Activated CD4-positive, alpha-beta T cell treated with anti-CD3 and anti-CD28 coated beads for 48 hours (primary cell): Measurements from ENCODE around the gene GRID1.

ENCODE experiments used
- DNase-seq: peaks from one replicate; pipeline ENCODE4 v3.0.0-alpha.2; 2020

The GRID1 gene

DNA sequence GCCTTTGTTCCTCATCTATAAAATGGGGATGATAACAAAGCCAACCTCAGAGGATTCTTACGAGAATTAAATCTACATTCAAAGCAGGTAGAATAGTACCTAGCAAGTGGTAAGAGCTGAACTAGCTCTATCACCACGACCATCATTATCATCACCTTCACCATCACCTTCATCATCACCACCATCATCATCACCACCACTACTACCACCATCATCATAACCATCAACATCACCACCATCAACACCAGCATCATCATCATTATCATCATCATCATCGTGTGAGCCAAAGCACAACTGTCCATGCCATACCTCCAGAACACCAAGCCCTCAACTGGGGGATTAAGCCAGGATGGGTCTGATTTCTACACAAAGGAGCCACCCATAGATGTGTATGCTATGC, 206.8 kb downstream of the GRID1 start:
- DNase-seq, result no peak

DNA sequence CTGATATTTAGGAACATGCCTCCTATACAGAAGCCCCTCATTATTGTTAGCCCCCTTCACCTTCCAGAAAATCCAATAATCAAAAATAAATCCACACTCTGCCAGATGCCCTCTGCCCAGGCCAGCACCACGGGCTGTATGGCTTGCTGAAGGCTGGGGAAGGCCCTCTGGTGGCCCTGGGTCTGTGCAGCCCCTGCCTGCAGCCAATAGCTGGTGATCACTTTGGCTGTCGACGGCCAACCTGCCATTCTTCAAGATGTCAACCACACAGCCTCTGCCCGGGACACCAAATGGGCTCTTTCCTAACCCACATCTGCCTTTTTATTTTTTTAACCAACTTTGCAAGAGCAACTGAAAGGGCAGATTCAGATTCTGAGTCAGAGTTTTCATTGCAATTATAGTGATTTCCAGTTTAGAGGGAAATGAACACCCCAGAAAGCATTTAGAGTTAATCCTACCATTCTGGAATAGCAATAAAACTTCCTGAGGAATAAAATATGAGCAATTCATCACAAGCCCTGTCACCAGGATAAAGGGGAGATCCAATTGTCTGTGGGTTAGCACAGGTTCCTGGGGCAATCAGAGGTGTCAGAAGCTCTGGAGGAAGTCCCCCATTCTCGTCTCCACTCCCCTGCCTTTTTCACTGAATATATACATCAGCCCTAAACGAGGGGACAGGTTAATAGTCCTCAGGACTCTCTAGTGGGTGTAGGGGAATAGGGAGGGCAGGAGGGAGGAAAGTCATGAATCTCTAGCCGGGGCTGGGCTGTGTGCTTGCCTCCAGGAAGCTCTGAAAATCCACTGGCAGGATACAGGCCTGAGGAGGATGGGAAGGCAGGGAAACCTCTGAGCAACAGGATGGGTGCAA, 211.3 kb downstream of the GRID1 start:
- DNase-seq, result no peak

DNA sequence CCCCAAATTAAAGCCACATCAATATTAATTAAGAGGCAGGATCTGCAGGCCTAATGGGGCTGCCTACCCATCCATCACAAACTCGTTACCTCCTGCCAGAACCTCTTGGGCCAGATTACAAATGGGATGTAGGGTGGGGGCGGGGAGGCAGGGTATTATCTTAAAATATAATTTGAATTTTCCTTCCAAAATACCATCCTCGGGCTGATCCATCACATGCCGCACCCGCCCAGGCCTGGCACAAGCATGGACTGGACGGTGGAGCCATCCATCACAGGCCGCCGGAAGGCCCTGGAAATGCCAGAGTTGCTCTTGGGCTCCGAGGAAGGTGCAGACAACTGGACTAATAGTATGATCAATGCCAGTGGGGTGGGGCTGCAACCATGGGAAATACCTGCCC, 212.8 kb downstream of the GRID1 start:
- DNase-seq, result no peak

DNA sequence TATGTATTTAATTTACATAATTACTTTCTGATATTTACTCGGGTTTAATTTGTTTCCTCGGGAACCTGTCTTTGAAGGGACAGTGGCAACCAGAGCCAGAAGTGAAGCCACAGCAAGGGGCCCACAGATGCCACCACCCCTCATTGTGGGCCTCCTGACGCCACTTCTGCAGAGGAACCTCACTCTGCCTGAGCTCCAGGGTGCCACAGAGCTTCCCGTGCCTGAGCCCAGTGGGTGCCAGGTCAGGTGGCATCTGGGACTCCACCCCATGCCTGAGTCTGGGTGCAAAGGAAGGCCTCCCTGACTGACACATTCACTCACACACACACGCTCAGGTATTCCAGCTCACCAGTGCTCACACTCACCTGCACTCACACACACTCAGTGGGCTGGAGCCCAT, 213.7 kb downstream of the GRID1 start:
- no peak for DNase-seq

DNA sequence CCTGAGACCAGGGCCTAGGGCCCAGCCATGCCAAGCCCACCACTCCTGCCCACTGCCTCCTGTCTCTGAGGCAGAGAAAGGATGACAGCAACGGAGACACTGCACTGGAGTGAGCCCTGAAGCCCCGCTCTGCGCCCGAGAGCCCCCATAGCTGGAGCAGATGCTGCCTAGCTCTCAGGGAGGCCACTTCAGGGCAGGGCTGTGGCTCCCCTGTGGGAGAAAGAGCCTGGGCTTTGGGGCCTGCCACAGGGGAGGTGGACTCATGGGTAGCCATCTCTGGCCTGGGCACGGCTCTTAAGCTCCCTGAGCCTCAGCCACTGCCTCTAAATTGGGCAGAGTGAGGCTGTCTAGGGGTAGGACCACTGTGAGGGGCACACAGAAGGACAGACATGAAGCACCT, 214.2 kb downstream of the GRID1 start:
- no peak for DNase-seq

DNA sequence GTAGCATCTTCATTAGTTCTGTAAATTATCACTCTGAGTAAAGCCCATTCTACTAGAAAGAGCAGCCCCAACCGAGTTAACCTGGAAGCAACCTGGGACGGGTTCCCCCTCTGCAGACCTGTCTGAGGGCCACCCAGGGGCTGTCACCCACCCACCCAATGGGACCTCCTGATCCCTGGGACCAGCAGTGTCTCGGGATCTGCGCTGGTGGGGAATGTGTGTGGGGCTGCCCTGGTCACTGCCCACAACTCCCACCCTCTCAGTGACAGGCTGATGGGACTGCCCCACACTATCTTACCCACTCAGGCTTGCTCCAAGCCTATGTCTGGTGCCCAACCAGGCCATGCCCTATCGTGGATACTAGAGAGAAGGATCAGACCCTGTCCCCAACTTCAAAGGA, 215.0 kb downstream of the GRID1 start:
- DNase-seq, result no peak

DNA sequence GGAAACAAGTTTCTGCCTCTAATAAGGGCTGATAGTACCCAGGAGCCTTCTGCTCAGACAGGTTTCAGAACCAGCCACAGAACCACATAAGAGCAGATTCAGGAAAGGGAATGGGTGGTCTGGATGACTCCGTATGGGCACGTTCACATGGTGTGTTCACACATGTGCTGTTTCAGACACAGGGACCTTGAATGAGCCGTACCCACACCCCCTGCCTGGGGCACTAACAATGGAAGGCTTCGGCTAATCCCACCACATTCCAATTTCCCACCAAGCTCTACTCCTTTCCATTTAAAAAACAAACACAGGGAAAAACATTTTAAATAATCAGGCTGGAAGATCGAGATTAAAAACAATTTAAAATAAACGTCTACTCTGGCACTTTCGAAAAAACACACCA, 217.3 kb downstream of the GRID1 start:
- DNase-seq, result no peak

DNA sequence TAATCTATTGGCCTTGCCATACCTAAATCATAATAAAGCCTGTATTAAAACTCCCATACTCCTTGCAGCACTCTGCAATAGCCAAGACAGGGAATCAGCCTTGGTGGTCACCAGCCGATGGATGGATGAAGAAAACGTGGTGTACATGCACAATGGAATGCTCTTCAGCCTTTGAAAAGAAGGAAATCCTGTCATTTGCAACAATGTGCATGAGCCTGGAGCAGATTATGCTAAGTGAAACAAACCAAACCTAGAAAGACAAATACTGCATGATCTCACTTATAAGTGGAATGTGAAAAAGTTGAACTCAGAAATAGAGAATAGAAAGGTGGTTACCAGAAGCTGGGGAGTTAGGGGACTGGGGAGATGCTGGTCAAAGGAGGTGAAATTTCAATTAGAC, 218.5 kb downstream of the GRID1 start:
- no peak for DNase-seq

DNA sequence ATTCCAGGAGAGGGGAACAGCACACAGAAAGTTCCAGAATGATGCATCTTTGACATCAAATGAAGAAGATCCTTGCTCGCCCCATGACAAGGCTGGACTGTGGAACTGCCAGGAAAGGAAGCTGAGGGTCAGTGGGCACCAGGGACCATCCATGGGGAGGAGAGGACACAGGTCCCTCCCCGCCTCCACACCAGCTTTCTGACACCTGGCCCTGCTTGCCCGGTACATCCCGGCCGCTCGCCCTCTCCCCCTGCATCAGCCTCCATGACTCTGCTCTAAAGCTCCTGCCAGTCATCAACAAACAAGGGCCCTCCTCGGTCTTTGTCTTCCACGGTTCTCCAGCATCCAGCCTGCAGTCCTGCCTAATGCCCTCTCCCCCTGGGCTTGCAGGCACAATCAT, 222.3 kb downstream of the GRID1 start:
- no peak for DNase-seq

DNA sequence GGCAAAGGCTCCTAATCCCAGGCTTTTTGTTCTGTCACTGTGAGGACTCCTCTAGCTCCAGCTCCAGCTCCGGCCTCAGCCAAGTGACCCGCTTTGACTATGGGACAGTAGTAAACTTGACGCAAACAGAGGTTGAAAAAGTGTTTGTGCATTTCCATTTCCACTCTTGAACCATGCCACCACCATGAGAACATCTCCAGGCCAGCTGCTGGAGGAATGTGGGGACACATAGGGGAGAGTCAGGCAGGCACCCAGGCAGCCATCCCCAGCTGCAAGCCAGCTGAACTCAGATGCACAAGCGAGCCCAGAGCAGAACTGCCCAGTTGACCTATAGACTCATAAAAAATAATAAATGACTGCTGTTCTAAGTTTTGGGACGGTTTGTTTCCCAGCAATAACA, 224.7 kb downstream of the GRID1 start:
- no peak for DNase-seq

DNA sequence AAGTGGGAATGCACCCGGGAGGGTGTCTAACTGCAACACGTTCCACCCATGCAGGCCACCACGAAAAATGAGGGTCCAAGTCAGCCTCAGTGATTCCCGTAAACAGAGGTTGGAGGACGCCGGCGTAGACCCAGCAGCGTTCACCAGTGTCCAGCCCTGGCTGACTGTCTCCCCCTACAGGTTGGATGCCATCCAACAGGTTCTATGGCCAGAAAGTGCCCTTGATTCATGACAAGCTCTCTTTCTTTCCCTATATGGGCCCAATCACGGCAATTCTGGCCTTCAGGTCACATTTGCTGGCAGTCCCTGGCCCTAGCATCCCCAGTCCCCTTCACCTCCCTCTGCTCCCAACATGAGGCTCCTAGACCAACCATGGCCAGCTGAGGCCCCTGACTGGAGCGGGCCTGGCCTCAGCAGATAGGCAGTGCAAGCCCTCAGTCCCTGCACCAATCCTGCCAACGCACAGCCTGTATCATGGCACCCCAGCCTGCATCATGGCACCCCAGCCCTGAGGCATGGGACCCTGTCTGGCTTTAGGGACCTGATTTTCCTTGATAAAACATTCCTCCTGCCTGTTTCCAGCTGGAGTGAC, 227.4 kb downstream of the GRID1 start:
- peak; percentile 58 for DNase-seq

DNA sequence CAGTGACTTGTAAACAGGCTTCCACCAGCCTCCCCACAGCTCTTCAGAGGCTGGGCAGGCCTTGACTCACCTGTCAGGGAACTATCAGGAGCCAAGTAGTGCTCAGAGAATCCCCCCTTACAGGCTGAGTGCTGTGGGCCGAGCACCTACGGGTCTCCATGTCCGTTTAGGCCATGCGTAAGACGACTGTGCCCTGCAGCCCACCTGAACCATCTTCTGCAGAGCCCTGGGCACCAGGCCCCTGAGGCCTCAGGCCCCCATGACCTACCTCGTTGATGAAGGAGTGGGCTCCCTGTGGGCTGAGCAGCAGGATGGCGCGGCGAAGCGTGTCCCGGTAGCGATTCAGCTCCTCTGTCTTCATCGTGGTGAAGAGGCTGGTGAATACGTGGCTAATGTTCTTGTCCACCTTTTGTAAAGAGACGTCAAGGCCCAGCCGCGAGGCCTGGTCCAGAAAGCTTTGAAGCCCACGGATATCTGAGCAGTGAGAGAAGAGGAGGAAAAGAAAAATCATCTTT, 228.0 kb downstream of the GRID1 start:
- no peak for DNase-seq

DNA sequence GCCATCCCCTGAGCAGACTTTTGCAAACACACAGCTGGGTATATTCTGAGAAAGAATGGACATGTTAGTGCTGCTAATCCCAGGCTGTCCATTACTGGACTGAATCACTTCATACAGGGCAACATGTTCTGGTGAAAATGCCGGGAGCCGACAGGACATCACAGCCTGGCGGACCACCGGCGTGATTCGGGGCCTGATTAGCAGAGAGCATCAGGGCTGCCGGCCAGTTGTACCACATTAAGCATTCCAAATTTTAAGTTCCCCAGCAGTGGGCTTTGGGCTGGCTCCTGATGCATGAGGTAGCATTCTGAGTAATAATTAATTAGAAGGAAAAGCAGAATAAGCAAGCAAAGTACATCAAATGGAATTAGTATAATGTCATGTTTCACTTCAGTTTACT, 229.0 kb downstream of the GRID1 start:
- DNase-seq, result no peak

DNA sequence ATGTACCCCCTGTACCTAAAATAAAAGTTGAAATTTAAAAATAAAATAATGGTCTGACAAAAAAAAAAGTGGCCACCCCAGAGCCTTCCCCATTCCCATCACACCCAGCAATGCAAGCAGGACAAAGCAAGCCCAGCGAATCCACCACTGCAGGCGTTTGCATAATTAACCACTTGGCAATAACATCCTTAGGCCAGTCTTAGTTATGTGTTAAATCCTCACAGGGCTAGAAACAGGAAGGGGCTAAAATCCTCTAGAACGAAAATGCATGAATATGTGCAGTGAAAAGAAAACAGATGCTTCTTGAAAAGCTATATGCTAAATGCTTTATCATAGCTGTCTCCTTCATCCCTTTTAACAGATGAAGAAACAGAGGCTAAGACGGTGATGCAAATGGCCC, 229.7 kb downstream of the GRID1 start:
- no peak for DNase-seq

DNA sequence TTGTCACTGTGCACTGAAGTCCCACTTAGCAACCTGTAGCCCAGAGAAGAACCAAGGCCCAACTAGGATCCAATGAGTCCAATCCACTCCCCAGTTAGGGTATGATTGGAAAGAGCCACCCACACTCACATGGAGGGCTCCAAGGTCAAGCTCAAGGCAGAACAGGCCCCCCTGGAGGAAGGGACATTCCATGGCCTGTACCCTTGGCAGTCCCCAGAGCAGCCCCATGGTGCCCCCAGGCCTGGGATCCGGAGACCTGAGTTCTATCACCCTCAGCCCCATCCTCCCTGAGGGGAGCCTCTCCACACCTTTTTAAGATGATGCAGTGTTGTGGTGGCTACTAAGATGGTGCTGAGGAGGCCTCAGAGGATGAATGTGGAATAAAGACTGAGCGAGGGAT, 231.4 kb downstream of the GRID1 start:
- DNase-seq, result no peak

DNA sequence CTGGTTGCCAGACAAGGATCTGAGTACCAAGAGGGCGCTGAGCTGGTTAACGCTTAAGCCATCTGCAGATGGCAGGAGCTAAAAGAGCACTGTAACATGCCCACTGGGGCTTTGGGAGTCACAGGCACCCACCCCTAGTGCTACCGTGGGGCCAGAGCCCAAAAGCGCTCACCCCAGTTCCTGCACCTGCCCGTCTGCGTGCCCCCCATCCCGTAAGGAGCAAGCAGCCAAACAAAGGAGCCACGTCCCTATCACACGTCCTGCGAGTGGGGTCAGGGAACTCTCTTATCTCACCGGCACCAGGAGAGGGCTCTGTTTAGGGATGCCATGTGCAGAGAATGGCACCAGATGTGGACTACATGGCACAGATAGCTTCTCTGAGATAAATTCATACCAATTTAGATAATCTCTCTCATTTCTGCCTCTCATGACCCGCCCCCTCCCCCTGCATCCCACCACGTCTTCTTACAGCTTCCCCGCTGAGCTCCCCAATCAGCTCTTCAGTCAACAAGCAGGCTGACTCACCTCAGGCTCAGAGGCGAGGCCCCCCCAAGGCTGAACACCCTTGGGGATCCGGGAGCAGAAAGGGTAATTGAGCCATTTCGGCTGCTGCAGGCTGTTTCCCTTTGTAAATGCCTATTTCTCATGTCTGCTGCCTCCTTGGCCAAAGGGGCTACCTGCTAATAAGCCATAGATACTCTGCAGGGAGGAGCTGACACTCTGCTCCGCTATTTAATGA, 235.7 kb downstream of the GRID1 start:
- DNase-seq, result no peak

DNA sequence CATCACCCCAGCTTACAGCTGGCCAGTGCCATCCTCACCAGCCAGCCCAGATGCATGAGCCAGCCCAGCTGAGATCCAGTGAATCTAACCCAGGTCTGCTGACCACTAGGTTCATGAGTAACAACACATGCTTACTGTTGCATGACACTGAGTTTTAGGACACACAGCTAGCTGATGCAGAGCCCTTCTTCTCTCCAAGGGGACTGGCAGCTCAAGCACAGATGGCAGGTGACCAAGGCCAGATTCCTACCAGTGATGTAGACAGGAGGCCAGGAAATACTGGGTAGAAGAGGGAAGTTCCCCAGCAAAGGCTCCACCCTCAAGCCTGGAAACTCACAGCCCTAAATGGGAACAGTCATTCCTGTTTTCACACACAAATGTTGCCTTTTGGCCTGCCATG, 236.6 kb downstream of the GRID1 start:
- DNase-seq, result no peak

DNA sequence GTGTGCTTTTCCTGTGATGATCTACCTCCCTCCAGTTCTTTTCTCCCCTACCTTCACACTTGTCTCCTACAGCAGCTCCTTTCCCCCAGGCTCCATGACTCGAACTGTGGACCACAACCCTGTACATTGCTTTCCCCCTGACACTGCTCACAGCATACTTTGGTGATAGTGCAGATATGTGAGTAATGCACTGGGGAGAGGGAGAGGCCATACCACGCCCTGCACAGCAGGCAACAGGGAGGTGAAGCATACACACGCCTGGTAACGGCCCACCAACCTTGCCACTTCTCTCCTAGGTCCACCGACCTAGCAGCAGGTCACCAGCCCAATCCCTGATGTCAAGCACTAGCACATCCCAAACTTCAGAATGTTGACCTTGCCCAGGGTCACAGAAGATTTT, 238.2 kb downstream of the GRID1 start:
- no peak for DNase-seq

DNA sequence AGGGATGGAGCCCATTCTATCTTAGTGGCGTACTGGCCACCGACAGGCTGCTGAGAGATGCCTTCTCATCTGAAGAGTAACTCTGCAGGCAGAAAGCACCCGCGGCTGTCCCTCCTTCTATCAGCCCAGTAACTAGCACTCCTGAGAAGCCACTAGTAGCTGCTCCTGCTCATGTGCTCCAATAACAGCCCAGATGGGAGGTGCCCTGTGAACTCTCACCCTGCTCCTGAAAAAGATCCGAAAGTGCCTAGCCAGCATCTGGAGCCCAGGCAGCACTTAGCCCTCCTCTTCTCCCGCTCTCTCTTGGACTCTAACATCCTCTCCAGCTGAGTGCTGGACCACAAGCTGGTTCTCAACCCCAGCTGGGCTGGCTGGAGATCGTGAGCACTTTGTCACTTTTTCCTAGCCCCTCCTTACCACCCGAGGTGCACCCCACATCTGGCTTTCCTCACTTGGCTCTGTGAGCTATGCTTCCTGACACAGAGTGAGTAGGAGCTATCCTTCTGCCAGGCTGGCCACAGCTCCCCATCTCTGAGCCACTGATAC, 239.2 kb downstream of the GRID1 start:
- no peak for DNase-seq

DNA sequence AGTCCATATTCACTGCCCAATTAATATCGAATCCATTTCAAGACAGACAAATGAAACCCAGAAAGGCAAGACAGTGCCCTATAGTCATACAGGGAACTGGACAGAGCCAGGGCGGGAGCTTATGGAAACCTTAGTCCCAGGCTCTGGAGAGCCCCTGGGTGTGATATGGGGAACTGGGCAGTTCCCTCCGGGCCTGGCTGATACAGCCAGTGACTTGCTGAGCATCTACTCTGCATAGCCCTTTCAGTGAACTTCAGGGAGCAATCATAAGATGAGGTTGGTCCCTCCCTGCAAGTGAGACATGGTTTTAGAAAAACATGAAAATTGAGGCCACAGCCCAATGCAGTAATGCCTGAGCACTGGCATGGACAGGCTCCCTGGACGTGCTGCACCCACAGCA, 241.9 kb downstream of the GRID1 start:
- DNase-seq, result no peak

DNA sequence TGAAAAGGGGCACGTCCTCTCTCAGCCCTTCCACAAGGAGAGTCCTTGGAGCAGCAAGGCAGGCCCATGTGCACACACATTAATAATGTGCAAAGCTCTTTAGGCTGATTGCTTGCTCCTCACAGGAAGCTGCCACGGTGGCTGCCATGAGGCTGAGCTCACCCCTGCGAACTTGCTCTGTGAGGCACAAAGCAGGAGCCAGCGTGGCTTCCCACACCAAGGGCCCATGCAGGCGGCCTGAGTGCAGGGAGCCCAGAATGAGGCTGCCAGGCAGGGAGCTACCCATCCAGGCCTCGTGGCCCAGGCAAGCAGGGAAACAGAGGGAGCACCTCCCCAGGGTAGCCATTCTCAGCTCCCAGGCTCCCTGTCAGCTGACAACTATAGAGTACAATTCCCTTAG, 242.9 kb downstream of the GRID1 start:
- DNase-seq, result no peak

DNA sequence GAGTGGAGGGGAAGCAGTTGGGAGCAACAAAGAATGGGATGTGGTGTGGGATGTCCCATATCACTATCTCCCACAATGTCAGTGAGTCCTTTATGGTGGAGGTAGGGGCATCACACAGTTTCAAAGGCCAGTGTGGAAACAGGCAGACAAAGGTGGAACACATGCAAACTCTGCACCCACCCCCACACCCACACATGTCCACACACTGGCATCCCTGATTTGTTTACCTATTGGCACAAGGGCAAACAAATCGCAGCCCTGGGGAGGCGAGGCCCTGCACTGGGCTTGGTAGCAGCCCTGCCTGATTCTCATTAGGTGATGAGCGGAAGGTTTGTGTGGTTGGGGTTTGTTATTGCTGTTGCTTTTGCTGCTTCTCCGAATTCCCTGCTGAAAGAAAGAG, 243.3 kb downstream of the GRID1 start:
- DNase-seq, result no peak

DNA sequence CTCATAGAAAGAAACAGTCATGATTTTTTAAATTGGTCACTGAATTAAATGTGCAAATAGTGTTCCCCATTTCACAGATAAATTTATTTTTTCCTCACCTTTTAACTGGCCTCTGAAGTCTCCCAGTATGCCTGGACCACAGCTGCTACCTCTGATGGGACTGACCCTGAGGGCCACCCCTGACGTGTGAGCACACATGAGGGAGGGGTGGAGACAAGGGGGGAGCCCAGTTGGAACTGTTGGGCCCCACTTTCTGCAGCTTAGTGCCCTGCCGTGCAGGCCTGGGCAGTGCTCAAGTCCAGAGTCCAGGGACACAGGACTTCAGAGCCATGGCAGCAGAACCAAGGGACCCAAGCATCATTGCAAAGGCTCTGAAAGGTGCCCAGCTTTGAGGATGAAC, 243.9 kb downstream of the GRID1 start:
- DNase-seq, result no peak

DNA sequence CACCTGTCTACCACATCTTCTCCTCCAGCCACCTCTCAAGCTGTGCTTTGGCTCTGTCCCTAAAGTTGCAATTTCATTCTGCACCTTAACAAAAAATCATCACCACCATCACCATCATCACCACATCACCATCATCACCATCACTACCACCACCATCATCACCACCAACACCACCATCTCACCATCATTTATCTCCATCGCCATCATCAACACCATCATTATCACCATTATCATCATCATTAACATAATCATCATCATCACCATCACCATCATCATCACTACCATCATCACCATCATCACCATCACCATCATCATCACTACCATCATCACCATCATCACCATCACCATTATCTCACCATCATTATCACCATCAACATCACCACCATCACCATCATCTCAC, 245.4 kb downstream of the GRID1 start:
- DNase-seq, result no peak
